MM.1S (cell line): ENCODE results near the gene SDCBP2.

Experiments used
- DNase-seq: peaks from one replicate; pipeline ENCODE4 v3.0.0-alpha.2; 2015
- H2AFZ ChIP-seq: fragments of 300-600 bp; sonication (generic); 2 replicates; pipeline ENCODE4 v1.6.0; 2016; ENCODE audit warnings: antibody characterized with exemption, low read length
- H3F3A ChIP-seq: fragments of 300-600 bp; sonication (generic); 2 replicates; pipeline ENCODE4 v1.6.1; 2016; ENCODE audit warnings: mild to moderate bottlenecking, antibody characterized with exemption, low read length, moderate library complexity, mixed read lengths; ENCODE audit not compliant: insufficient read depth
- H3K27ac ChIP-seq: fragments of 300-600 bp; sonication (generic); 2 replicates; pipeline ENCODE4 v1.5.1; 2016; ENCODE audit warnings: mild to moderate bottlenecking, low read length
- H3K27me3 ChIP-seq: fragments of 300-600 bp; sonication (generic); replicated peaks from 2 replicates; pipeline ENCODE4 v1.6.0; 2016; ENCODE audit warnings: low read length; ENCODE audit not compliant: insufficient read depth
- H3K36me3 ChIP-seq: fragments of 300-600 bp; sonication (generic); replicated peaks from 2 replicates; pipeline ENCODE4 v1.6.1; 2016; ENCODE audit warnings: mild to moderate bottlenecking, low read length, mixed read lengths; ENCODE audit not compliant: insufficient read depth
- H3K4me1 ChIP-seq: fragments of 300-600 bp; sonication (generic); 2 replicates; pipeline ENCODE4 v1.6.1; 2016; ENCODE audit warnings: low read length, mixed read lengths
- H3K4me2 ChIP-seq: fragments of 300-600 bp; sonication (generic); 2 replicates; pipeline ENCODE4 v1.6.0; 2016; ENCODE audit warnings: low read depth, low read length
- H3K4me3 ChIP-seq: fragments of 300-600 bp; sonication (generic); 2 replicates; pipeline ENCODE4 v1.5.1; 2016; ENCODE audit warnings: low read length, mixed read lengths
- H3K79me2 ChIP-seq: fragments of 300-600 bp; sonication (generic); 2 replicates; pipeline ENCODE4 v1.6.1; 2016; ENCODE audit warnings: mixed run types, low read length, mixed read lengths
- H3K9ac ChIP-seq: fragments of 300-600 bp; sonication (generic); 2 replicates; pipeline ENCODE4 v1.6.1; 2016; ENCODE audit warnings: low read length, mixed read lengths
- H3K9me2 ChIP-seq: fragments of 300-600 bp; sonication (generic); replicated peaks from 2 replicates; pipeline ENCODE4 v1.6.1; 2016; ENCODE audit warnings: mild to moderate bottlenecking, low read length, mixed read lengths; ENCODE audit not compliant: insufficient read depth
- H3K9me3 ChIP-seq: fragments of 300-600 bp; sonication (generic); replicated peaks from 2 replicates; pipeline ENCODE4 v1.6.1; 2016; ENCODE audit warnings: mild to moderate bottlenecking, low read length, mixed read lengths; ENCODE audit not compliant: insufficient read depth
- H4K20me1 ChIP-seq: fragments of 300-600 bp; sonication (generic); 2 replicates; pipeline ENCODE4 v1.6.1; 2016; ENCODE audit warnings: mild to moderate bottlenecking, low read length, moderate library complexity, mixed read lengths; ENCODE audit not compliant: insufficient read depth
- CTCF ChIP-seq: fragments of 300-600 bp; sonication (generic); IDR thresholded peaks from 2 replicates; pipeline ENCODE4 v1.5.1; 2016; ENCODE audit warnings: antibody characterized with exemption, low read length, mixed read lengths
- EZH2 ChIP-seq: fragments of 300-600 bp; sonication (generic); optimal IDR thresholded peaks from 2 replicates; pipeline ENCODE3; 2017; ENCODE audit warnings: low read depth, mild to moderate bottlenecking, antibody characterized with exemption, low read length, mixed read lengths
- EZH2phosphoT487 ChIP-seq: fragments of 300-600 bp; sonication (generic); IDR thresholded peaks from 2 replicates; pipeline ENCODE4 v1.6.1; 2018; ENCODE audit warnings: antibody characterized with exemption, low read length

Gene SDCBP2

DNA sequence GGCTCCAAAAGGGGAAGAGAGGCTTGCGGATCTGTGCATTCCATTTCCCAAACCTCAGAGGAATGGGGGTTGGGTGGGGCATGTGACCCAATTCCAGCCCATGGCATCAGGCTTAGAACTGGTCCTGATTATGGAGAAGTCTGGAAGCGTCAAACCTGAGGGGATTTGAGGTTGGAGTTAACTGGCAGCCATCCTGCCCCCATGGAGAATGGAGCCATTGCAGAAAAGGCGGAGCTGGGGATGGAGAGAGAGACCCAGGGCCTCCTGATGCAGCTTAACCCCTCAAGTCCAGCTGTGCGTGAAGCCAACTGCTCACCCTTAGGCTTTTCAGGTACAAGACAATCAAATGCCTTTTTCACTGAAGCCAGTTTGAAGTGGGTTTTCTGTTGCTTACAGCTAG is 9.9 kb upstream of the SDCBP2 start:
- H3K36me3 ChIP-seq, result no peaks in the 10 kb centered on the region
- H3K27me3 ChIP-seq, result no peaks in the 10 kb centered on the region
- H3K79me2 ChIP-seq, result no peaks in the 10 kb centered on the region
- no peak overlapping the region for H3K9ac ChIP-seq
- H3K9me2 ChIP-seq, result no peaks in the 10 kb centered on the region
- H2AFZ ChIP-seq, result no peak overlapping the region
- no peak overlapping the region for H3K4me3 ChIP-seq
- no peak overlapping the region for H3K4me2 ChIP-seq
- no peaks in the 10 kb centered on the region for H3K4me1 ChIP-seq
- H4K20me1 ChIP-seq, result no peaks in the 10 kb centered on the region; the same call in 1 of the 2 replicates
- DNase-seq, result no peak
- H3F3A ChIP-seq, result no peaks in the 10 kb centered on the region
- H3K9me3 ChIP-seq, result no peaks in the 10 kb centered on the region
- H3K27ac ChIP-seq, result no peak overlapping the region
- TF ChIP-seq EZH2 (no peak), EZH2phosphoT487 (no peak), CTCF (no peak)

GRCh38 chr20:1338096-1338495 is 9.2 kb upstream of the SDCBP2 start:
- Histone ChIP-seq H2AFZ (no peak overlapping the region), H3K36me3 (no peaks in the 10 kb centered on the region), H3K4me2 (no peak overlapping the region), H3K27ac (no peak overlapping the region), H4K20me1 (no peaks in the 10 kb centered on the region; the same call in 1 of the 2 replicates), H3K9me3 (no peaks in the 10 kb centered on the region), H3K4me3 (no peak overlapping the region), H3K79me2 (no peaks in the 10 kb centered on the region), H3K9ac (no peak overlapping the region), H3K9me2 (no peaks in the 10 kb centered on the region), H3K4me1 (no peaks in the 10 kb centered on the region), H3K27me3 (no peaks in the 10 kb centered on the region), H3F3A (no peaks in the 10 kb centered on the region)
- no peak for DNase-seq
- TF ChIP-seq CTCF, result no peak
- TF ChIP-seq EZH2, result no peak
- no peak for TF ChIP-seq EZH2phosphoT487

DNA sequence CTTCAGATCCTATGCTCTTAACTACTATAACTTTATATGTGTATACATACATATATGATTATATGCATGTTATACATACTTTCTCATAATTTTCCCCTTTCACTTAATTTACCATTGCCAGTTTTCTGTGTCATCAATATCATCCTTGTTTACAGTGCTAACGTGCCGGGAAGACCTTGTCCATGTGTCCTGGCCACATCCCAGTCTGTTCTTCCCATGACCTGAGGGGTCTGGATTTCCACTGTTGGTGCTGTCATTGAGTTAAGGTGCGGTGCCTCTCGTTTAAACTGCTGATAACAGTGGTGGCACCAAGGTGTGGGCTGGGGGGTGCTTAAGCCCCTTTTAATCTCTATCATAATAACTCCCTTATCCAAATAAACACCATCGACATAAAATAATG is 8.5 kb upstream of the SDCBP2 start:
- no peaks in the 10 kb centered on the region; the same call in 1 of the 2 replicates for H4K20me1 ChIP-seq
- H3K79me2 ChIP-seq, result no peaks in the 10 kb centered on the region
- H3K9me3 ChIP-seq, result no peaks in the 10 kb centered on the region
- no peak overlapping the region for H3K27ac ChIP-seq
- no peaks in the 10 kb centered on the region for H3K9me2 ChIP-seq
- H3K4me1 ChIP-seq, result no peaks in the 10 kb centered on the region
- H3K4me2 ChIP-seq, result no peak overlapping the region
- H3K9ac ChIP-seq, result no peak overlapping the region
- no peak overlapping the region for H3K4me3 ChIP-seq
- no peaks in the 10 kb centered on the region for H3F3A ChIP-seq
- no peak overlapping the region for H2AFZ ChIP-seq
- no peak for TF ChIP-seq EZH2
- H3K27me3 ChIP-seq, result no peaks in the 10 kb centered on the region
- H3K36me3 ChIP-seq, result no peaks in the 10 kb centered on the region
- DNase-seq, result no peak

DNA sequence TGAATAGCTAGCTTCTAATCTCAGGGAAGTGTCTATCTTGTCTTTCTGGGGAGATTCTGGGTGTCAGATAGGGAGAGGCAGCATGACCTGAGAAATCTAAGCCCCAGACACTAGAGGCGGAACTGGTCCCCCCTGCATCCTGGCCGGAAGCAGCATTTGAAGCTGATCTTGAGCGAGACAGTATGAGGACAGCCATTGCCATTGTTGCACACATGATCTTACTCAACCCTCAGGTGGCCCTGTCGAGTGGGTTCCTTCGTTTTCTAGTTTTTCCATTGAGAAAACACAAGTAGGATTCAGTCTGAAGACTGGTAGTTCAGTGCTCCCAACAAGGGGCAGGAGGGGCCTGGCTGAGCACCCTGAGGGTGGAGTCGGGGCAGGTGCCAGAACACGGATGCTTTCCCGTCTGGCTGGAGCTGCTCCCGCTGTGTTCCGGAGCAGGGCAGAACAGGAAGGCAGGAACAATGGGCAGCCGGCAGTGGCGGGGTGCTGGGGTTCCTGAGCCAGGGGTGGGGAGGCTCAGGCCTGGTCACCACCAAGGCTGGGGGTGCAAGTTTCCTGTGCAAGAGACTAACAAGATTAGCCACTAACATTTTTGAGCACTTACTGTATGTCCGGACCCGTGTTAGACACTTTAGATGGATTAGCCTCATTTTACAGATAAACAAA is 7.9 kb upstream of the SDCBP2 start:
- TF ChIP-seq EZH2phosphoT487 (no peak), CTCF (no peak), EZH2 (no peak)
- H3K9me3 ChIP-seq, result no peaks in the 10 kb centered on the region
- no peak overlapping the region for H2AFZ ChIP-seq
- H3F3A ChIP-seq, result no peaks in the 10 kb centered on the region
- H3K4me3 ChIP-seq, result no peak overlapping the region
- no peak overlapping the region for H3K27ac ChIP-seq
- 0 out of 2 replicates have a peak, but pooled peaks cover 4% of the 10 kb centered on the region for H3K79me2 ChIP-seq
- H3K4me1 ChIP-seq, result no peaks in the 10 kb centered on the region
- no peaks in the 10 kb centered on the region for H3K27me3 ChIP-seq
- H4K20me1 ChIP-seq, result no peaks in the 10 kb centered on the region; the same call in 1 of the 2 replicates
- no peak for DNase-seq
- H3K9ac ChIP-seq, result no peak overlapping the region
- no peak overlapping the region for H3K4me2 ChIP-seq
- H3K36me3 ChIP-seq, result no peaks in the 10 kb centered on the region
- H3K9me2 ChIP-seq, result no peaks in the 10 kb centered on the region
